ENCODE data around the gene DRD4.

Gene DRD4

DNA sequence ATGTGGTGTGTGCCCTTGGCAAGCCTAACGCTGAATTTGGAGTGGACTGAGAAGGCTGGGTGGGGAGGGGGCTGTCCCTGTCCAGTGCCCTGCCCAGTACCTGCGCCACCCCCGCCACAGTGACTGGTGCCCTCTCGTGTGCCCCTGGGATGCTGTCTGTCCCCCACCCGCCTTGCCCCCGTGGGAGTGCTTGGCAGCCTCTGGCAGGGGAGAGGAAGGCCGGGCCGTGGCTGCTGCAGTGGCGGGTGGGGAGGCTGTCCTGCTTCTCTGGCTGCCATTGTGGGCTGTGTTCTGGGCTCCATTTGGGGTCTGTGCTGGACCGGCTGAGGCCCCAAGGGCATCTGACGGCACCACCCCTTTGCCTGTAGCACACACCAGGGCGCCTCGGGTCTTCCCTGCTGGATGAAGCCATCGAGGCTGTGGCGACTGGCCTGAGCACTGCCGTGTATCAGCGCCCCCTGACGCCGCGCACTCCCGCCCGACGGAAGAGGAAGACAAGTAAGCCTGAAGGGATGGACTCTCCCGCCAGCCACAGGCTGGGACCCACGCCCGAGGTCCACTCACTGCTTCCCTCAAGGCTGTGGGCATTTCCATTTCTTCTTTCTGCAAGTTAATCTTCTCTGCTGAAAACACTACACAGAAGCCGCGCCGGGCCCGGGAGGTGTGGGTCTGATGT lies 38.9 kb upstream of the DRD4 start:
- ChIA-PET POLR2A (no interaction called here), CTCF (no interaction called here)
- DNase-seq (ENCODE audit: extremely low spot score), result no peak
- TF ChIP-seq SP1 (IDR thresholded peaks at IDR 0.05) (no peak), BHLHE40 (IDR thresholded peaks at IDR 0.05; ENCODE audit: borderline replicate concordance) (no peak), FOXM1 (IDR thresholded peaks at IDR 0.05; ENCODE audit: borderline replicate concordance) (no peak), NFRKB (IDR thresholded peaks at IDR 0.05) (no peak)

DNA sequence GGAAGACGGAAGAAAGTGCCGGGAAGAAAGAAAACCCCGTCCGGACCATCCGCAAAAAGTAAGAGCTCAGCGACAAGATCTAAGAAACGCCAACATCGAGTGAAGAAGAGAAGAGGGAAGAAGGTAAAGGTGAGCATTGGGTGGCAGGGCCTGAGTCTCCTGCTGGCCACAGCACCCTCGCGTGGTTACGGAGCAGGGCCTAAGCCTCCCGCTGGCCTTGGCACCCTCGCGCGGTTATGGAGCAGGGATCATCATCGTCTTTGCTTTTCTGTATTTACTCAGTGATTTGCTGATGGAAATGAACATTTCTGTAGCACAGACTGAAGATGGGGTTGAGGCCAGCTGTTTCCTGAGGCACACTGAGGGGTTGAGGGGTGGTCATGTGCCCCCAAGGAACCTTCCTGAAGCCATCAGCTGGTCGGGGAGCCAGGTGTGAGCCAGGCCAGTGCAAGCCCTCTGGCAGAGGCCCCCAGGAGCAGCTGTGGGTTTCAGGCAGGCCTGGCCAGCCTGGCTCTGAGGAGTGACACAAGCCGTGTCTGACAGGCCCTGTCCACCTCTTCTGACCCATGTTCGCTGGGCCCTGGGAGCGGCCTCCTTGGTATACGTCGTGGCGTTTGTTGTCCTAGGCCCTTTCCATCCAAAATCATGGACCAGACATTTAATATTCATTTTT lies 35.4 kb upstream of the DRD4 start:
- ChIA-PET POLR2A (no interaction called here), CTCF (no interaction called here)
- TF ChIP-seq HDGF (IDR thresholded peaks at IDR 0.05; ENCODE audit: borderline replicate concordance), result no peak
- no peak for TF ChIP-seq NFRKB (IDR thresholded peaks at IDR 0.05)
- TF ChIP-seq FOXK2 (IDR thresholded peaks at IDR 0.05), result no peak
- no peak for TF ChIP-seq FOXM1 (IDR thresholded peaks at IDR 0.05; ENCODE audit: borderline replicate concordance)
- TF ChIP-seq TARDBP (IDR thresholded peaks at IDR 0.05), result no peak
- TF ChIP-seq, protein P1, sequence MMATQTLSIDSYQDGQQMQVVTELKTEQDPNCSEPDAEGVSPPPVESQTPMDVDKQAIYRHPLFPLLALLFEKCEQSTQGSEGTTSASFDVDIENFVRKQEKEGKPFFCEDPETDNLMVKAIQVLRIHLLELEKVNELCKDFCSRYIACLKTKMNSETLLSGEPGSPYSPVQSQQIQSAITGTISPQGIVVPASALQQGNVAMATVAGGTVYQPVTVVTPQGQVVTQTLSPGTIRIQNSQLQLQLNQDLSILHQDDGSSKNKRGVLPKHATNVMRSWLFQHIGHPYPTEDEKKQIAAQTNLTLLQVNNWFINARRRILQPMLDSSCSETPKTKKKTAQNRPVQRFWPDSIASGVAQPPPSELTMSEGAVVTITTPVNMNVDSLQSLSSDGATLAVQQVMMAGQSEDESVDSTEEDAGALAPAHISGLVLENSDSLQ (IDR thresholded peaks at IDR 0.05), result no peak
- TF ChIP-seq ELF4 (IDR thresholded peaks at IDR 0.05), result no peak
- TF ChIP-seq SP1 (IDR thresholded peaks at IDR 0.05), result no peak
- no peak for TF ChIP-seq CTBP1 (IDR thresholded peaks at IDR 0.05; ENCODE audit: borderline replicate concordance)
- no peak for TF ChIP-seq LEF1 (IDR thresholded peaks at IDR 0.05; ENCODE audit: borderline replicate concordance)
- no peak for TF ChIP-seq L3MBTL2 (conservative IDR thresholded peaks at IDR 0.05)
- no peak for TF ChIP-seq ZNF384 (IDR thresholded peaks at IDR 0.05)
- no peak for TF ChIP-seq ARNT (IDR thresholded peaks at IDR 0.05)
- TF ChIP-seq FOXA1 (IDR thresholded peaks at IDR 0.05), result no peak
- DNase-seq (ENCODE audit: extremely low spot score), result no peak

DNA sequence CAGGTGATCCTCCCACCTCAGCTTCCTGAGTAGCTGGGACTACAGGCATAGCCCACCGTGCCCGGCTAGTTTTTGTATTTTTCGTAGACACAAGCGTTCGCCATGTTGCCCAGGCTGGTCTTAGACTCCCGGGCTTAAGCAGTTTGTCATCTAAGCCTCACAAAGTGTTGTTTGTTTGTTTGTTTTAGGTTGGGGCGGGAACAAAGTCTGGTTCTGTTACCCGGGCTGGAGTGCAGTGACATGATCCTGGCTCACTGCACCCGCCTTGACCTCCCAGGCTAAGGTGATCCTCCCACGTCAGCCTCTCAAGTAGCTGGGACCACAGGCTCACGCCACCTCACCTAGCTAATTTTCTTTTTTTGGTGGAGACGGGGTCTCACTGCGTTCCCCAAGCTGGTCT lies 33.9 kb upstream of the DRD4 start:
- CTCF ChIA-PET, result no interaction called here
- no peak for TF ChIP-seq SUZ12 (IDR thresholded peaks at IDR 0.05)
- no peak for TF ChIP-seq ARNT (IDR thresholded peaks at IDR 0.05)
- no peak for TF ChIP-seq CTBP1 (IDR thresholded peaks at IDR 0.05; ENCODE audit: borderline replicate concordance)
- no peak for DNase-seq (ENCODE audit: extremely low spot score)
- POLR2A ChIA-PET, result no interaction called here

DNA sequence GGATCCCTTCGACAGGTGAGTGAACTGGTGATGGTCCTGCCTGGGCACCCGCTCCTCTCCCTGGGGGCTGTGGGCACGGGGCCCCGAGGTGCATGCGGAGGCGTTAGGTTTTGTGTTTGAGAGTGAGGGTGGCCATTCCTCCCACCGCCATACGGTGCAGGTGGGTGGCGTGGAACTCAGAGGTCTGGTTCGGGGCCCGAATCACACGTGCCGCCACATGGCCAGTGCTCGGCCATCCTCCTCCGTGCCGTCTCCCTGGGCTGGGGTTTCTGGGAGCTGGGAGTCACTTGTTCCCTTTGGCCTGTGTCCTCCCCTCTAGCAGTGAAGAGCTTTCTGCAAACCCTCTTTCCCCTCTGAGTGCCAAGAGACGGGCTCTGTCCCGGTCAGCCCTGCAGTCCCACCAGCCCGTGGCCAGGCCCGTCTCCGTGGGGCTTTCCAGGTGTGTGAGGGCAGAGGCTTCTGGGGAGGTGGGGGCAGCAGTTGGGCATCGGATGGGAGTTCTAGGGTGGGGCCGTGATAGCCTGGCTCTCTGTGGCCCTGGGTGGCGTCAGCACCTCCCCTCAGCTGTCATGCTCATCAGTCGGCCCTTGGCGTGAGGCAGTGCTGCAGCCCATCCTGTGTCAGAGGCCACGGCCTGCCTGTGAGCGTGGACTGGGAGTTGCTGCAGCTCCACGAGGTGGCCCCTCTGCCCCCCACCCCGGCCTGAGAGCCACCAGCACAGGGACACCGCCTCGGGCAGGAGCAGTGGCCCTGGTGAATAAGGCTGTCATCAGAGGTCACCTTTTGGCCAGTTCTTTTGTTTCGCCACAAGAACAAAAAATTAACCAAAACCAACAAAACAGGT lies 31.6 kb upstream of the DRD4 start:
- no peak for DNase-seq (ENCODE audit: extremely low spot score)
- POLR2A ChIA-PET, result no interaction called here
- CTCF ChIA-PET, result interaction anchor here (0.6 kb wide), 1 partner anchor 355 kb away, joined by 3 read pairs; no protein-coding TSS in a partner anchor
- TF ChIP-seq SP1 (IDR thresholded peaks at IDR 0.05), result no peak
- TF ChIP-seq SUZ12 (IDR thresholded peaks at IDR 0.05), result no peak
- no peak for TF ChIP-seq HDGF (IDR thresholded peaks at IDR 0.05; ENCODE audit: borderline replicate concordance)
- TF ChIP-seq FOXA1 (IDR thresholded peaks at IDR 0.05), result no peak
- TF ChIP-seq CTBP1 (IDR thresholded peaks at IDR 0.05; ENCODE audit: borderline replicate concordance), result no peak
- no peak for TF ChIP-seq ELF4 (IDR thresholded peaks at IDR 0.05)
- TF ChIP-seq NFRKB (IDR thresholded peaks at IDR 0.05), result no peak
- TF ChIP-seq TARDBP (IDR thresholded peaks at IDR 0.05), result no peak
- TF ChIP-seq ARNT (IDR thresholded peaks at IDR 0.05), result no peak

DNA sequence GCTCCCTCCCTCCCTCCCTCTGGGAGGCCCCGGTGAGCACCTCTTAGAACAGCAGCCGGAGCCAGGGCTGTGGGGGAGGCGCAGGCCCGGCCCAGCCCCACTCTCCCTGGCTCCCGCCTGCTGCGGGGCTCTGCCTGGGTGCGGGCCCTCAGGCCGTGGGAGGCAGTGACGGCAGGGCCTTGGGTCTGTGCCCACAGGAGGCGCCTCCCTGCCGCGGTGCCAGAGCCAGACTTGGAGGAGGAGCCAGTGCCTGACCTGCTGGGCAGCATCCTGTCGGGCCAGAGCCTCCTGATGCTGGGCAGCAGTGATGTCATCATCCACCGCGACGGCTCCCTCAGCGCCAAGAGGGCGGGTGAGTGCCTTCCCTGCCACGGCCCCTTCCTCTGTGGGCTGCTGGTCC lies 30.8 kb upstream of the DRD4 start:
- TF ChIP-seq CTBP1 (IDR thresholded peaks at IDR 0.05; ENCODE audit: borderline replicate concordance), result no peak
- TF ChIP-seq, protein P1 (IDR thresholded peaks at IDR 0.05), result no peak
- TF ChIP-seq ELF4 (IDR thresholded peaks at IDR 0.05), result no peak
- no peak for TF ChIP-seq HDGF (IDR thresholded peaks at IDR 0.05; ENCODE audit: borderline replicate concordance)
- no peak for TF ChIP-seq LEF1 (IDR thresholded peaks at IDR 0.05; ENCODE audit: borderline replicate concordance)
- no peak for TF ChIP-seq NFRKB (IDR thresholded peaks at IDR 0.05)
- TF ChIP-seq FOXM1 (IDR thresholded peaks at IDR 0.05; ENCODE audit: borderline replicate concordance), result no peak
- TF ChIP-seq FOXA1 (IDR thresholded peaks at IDR 0.05), result no peak
- TF ChIP-seq FOXK2 (IDR thresholded peaks at IDR 0.05), result no peak
- TF ChIP-seq ARNT (IDR thresholded peaks at IDR 0.05), result no peak
- TF ChIP-seq ZNF384 (IDR thresholded peaks at IDR 0.05), result no peak
- TF ChIP-seq L3MBTL2 (conservative IDR thresholded peaks at IDR 0.05), result no peak
- no peak for TF ChIP-seq TARDBP (IDR thresholded peaks at IDR 0.05)
- TF ChIP-seq BHLHE40 (IDR thresholded peaks at IDR 0.05; ENCODE audit: borderline replicate concordance), result no peak
- ChIA-PET CTCF (no interaction called here), POLR2A (no interaction called here)
- DNase-seq (ENCODE audit: extremely low spot score), result no peak

DNA sequence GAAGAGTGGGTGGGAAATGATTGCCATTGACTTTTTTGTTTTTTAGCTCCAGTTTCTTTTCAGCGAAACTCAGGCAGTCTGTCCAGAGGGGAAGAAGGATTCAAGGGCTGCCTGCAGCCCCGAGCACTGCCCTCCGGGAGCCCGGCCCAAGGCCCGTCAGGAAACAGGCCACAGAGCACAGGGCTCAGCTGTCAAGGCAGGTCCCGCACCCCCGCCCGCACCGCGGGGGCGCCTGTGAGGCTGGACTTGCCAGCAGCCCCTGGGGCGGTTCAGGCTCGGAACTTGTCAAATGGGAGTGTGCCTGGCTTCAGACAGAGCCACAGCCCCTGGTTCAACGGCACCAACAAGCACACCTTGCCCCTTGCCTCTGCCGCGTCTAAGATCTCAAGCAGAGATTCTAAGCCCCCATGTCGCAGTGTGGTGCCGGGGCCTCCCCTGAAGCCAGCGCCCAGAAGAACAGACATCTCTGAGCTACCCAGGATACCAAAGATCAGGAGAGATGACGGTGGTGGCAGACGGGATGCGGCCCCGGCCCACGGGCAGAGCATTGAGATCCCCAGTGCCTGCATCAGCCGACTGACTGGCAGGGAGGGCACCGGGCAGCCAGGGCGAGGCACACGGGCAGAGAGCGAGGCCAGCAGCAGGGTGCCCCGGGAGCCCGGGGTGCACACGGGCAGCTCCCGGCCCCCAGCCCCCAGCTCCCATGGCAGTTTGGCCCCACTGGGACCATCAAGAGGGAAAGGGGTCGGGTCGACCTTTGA lies 29.9 kb upstream of the DRD4 start:
- no peak for DNase-seq (ENCODE audit: extremely low spot score)
- ChIA-PET CTCF (no interaction called here), POLR2A (no interaction called here)
- TF ChIP-seq BHLHE40 (IDR thresholded peaks at IDR 0.05; ENCODE audit: borderline replicate concordance), result no peak
- no peak for TF ChIP-seq NFRKB (IDR thresholded peaks at IDR 0.05)
- no peak for TF ChIP-seq ZNF384 (IDR thresholded peaks at IDR 0.05)
- TF ChIP-seq FOXK2 (IDR thresholded peaks at IDR 0.05), result no peak
- TF ChIP-seq CTBP1 (IDR thresholded peaks at IDR 0.05; ENCODE audit: borderline replicate concordance), result no peak
- TF ChIP-seq HDGF (IDR thresholded peaks at IDR 0.05; ENCODE audit: borderline replicate concordance), result no peak
- TF ChIP-seq LEF1 (IDR thresholded peaks at IDR 0.05; ENCODE audit: borderline replicate concordance), result no peak
- TF ChIP-seq, protein P1 (IDR thresholded peaks at IDR 0.05), result no peak
- TF ChIP-seq TARDBP (IDR thresholded peaks at IDR 0.05), result no peak
- TF ChIP-seq FOXM1 (IDR thresholded peaks at IDR 0.05; ENCODE audit: borderline replicate concordance), result no peak
